Fibroblast of skin of right biceps (primary cell): ENCODE results near the gene MOB2.

Experiments used
- DNase-seq: peaks from one replicate; pipeline ENCODE4 v3.0.0-alpha.2; 2013

The MOB2 gene

GRCh38 chr11:1454576-1454975 lies 32.0 kb downstream of the MOB2 start:
- no peak for DNase-seq

GRCh38 chr11:1453611-1454034 lies 33.0 kb downstream of the MOB2 start:
- no peak for DNase-seq

- no peak for DNase-seq
Measured at GRCh38 chr11:1452744-1453143, 33.8 kb downstream of the MOB2 start.

- no peak for DNase-seq
Measured at GRCh38 chr11:1451781-1452470, 34.7 kb downstream of the MOB2 start.

DNA sequence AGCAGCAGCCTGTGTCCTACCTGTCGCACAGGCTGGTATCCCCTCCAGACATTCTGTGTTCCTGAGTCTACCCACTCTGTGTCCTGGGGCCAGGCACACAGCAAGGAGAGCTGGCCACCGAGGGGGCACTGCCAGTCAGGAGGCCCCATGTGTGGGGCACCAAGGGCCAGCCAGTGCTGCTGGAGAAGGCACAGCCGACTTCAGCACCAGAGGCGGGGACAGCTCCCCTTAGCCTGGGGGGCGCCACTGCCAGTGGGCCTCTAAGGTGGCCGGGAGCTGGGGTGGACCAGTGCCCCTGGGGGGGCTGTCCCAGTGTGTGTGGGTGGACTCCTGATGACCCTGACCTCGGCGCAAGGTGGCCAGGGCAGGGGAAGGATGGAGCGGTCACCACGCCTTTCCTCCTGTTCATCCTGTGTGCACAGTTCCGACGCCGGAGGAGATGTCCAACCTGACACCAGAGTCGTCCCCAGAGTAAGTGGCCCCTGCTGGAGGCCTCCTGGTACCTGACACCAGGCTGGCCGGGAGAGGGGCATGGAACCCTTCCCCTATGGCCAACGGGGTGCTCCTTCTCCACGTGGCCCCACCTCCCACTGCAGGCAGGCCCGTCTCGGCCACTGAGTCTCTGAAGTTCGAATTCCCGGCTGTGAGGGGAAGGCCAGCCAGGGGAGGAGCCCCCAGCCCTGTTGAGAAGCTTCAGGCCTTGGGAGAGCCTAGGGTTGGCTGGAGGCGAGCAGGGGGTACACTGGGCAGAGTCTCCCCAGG lies 35.4 kb downstream of the MOB2 start:
- DNase-seq, result no peak

- DNase-seq, result no peak
Measured at GRCh38 chr11:1450344-1450875, 36.2 kb downstream of the MOB2 start.

- DNase-seq, result no peak
Measured at GRCh38 chr11:1449490-1450243, 36.9 kb downstream of the MOB2 start.

GRCh38 chr11:1448882-1449281 lies 37.7 kb downstream of the MOB2 start:
- DNase-seq, result no peak

DNA sequence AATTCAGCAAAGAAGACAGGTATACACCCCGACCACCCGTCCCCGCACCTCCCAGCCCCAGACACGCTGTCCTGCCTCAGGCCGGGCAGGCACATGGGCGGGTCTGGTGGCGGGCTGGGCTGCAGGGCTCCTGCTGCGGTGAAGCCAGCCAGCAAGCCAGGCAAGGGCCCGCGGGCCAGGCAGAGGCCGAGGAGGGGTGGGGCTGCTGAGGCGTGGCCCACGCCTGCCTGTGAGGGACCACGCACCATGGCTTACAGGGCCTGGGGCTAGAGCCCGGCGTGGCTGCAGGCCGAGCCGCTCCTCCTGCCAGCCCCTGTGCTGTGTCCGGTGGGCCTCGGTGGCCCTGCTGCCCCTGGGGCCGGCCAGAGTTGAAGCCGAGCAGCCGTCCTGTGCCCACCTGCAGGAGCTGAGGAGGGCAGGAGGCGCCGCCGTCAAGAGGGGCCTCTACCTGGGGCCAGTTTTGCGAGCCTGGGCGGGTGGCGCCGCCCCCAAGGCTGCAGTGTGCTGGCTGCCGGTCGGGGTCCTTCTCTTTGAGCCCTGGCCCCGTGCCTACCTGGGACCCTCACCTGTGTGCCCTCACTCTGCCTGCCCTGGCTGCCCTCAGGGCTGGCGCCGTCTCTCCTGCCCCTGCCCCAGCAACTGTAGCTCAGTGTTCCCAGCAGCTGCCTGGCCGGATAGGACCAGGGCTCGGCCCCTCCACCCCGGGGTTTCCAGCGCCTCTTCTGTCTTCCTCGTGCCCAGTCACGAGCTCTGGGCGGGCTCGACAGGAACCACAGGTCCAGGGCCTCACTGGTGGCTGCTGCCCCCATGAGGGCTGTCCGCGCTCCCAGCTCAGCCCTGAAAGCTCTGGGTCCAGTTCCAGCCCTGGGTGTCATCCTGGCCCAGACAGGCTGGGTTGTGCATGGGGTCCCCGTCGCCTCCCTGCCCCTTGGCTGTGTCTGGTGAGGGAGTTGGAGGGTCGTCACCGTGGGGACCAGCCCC lies 38.4 kb downstream of the MOB2 start:
- DNase-seq, result no peak

DNA sequence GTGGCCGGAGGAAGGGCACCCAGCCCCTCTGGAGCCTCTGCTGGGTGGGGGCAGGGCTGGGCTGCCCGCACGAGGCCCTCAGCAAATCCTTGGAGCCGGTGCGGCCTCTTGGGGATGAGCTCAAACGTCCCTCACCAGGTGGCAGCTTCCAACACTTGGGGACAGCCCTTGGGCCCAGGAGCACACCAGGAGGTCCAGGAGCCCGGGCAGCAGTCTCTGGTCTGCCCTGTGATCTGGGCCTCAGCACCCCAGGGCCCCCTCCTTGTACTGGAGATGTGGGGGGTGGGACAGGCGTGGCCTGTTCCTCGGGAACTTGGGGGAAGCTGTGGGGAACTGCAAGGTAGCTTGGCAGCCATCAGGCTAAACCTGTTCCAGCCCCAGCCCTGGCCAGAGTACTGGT lies 40.0 kb downstream of the MOB2 start:
- no peak for DNase-seq

DNA sequence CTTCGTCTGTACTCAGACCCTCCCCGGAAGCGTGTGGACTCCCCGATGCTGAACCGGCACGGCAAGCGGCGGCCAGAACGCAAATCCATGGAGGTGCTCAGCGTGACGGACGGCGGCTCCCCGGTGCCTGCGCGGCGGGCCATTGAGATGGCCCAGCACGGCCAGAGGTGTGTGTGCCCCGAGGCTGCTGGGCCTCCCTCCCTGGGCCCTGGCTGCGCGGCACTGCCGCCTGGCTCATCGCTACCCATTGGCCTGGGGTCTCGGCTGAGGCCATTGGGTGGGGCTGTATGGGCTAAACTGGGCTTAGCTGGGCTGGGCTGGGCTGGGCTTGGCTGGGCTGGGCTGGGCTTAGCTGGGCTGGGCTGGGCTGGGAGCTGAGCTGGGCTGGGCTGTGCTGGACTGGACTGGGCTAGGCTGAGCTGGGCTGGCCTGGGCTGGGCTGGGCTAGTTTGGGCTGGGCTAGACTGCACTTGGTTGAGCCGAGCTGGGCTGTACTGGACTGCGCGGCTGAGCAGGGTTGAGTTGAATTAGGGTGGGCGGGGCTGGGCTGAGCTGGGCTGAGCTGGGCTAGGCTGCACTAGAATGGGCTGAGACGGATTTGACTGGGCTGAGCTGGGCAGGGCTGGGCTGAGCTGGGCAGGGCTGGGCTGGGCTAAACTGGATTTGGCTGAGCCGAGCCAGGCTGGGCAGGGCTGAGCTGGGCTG lies 40.7 kb downstream of the MOB2 start:
- DNase-seq, result no peak

DNA sequence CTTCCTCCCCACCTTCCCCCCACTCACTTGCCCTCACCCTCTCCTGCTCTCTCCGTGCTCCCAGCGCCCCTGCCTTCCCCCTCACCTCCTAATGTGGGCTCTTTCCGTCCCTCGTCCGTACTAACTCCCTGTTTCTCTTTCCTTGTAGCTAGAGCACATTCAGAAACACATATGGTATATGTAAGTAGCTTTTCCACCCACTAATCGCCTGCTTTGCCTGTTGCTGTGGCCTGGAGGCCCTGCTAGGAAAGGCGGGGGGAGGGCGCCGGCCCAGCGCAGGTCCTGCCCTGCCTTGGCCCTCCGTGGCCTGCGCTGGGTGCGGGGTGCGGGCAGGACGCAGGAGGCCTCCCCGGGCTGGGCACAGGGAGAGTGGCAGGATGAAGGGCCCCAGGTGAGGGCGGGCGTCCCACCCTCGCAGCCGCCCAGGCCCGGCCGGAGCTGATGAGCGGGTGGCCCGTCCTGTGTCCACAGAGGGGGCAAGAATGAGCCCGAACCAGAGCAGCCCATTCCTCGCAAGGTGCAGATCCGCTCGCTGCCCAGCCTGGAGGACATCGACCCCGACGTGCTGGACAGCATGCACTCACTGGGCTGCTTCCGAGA lies 41.7 kb downstream of the MOB2 start:
- DNase-seq, result no peak

- no peak for DNase-seq
Measured at GRCh38 chr11:1444321-1444720, 42.3 kb downstream of the MOB2 start.

GRCh38 chr11:1443737-1444136 lies 42.8 kb downstream of the MOB2 start:
- DNase-seq, result no peak

DNA sequence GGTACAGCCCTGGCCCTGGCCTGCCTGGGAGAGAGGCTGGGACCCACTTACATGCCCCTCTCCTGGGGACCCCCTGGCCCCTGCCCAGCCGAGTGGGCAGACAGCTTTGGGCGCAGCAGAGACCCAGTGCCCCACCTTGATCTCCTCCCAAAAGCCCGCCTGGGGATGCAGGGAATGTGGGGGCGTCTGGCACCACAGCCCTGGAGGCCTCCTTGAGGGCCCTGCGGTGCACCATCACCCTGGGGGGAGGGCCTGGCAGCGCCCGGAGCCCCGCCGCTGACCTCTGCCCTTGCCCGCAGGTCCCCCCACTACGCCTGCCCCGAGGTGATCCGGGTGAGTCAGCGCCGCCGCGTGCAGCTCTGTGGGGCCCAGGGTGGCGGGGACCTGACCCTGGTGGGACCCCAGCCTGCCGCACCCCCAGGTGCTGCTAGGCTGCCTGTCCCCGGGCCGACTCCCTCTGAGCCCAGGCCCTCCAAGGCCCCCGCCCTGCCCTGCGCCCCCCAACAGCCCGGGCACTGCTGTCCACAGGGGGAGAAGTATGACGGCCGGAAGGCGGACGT lies 43.7 kb downstream of the MOB2 start:
- no peak for DNase-seq

DNA sequence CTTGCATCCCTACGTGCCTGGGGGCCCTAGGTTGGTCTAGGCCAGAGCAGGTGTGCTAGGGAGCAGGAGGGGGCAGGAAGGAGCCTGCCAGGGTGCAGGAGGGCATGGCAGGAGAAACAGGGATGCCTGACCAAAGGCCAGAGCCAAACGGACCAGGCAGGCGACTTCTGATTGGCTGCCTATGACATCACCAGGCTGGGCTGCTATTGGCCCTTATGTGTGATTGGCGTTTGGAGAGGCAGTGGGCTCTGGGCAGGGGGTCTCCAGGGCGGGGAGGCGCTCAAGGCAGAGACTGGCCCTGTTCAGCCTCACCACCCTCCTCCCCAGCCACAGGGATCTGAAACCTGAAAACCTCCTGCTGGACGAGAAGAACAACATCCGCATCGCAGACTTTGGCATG lies 44.4 kb downstream of the MOB2 start:
- no peak for DNase-seq

- no peak for DNase-seq
Measured at GRCh38 chr11:1440496-1440895, 46.1 kb downstream of the MOB2 start.

DNA sequence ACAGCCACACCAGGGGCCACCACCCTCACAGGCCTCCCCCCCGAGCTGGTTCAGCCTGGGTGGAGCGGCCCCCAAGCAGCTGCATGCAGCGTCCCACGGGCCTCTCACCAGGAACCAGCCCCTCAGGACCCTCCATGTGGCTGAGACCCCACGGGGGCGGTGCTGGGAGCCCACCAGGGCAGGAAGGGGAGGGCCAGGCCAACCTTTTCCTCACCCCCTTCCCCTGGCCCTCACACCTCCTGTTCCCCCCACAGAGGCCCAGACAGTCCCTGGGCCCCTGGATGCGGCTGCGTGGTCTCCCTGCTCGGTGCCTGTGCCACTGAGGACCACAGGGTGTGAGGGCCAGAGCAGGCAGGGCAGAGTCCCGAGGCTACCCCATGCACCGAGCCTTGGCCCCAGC lies 46.5 kb downstream of the MOB2 start:
- DNase-seq, result no peak

GRCh38 chr11:1439341-1439740 lies 47.2 kb downstream of the MOB2 start:
- no peak for DNase-seq

DNA sequence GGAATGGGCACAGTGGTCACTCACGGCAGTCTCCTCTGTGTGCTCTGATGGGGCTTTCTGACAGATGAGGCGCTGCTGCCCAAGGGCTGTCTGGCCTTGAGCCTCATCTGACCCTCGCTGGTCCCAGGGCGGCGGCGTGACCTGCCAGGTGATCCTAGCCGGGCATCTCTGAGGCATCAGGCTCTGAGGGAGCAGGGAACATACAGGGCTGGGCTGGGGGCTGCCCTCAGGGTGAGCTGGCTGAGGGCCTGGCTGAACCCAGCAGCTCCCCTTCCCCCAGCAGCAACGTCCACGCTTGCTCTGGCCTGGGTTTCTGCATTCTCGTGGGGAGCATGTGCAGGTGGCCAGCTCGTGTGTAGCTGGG lies 47.6 kb downstream of the MOB2 start:
- DNase-seq, result no peak
